GM13977 (cell line): ENCODE measurements around the gene CCDC191.

Experiments used
- DNase-seq: peaks from one replicate; pipeline ENCODE4 v3.0.0; 2012; ENCODE audit warnings: low spot score
- in situ Hi-C: fragments of 300-500 bp; cut with MboI; formaldehyde crosslinking; loops from one replicate; pipeline ENCODE4 v1.12.0; 2022; ENCODE audit warnings: low sequenced_read_pairs, low pct_unique_long_range_greater_than_20kb, mixed read lengths, inconsistent platforms; ENCODE audit not compliant: unreplicated experiment
- TF ChIP-seq, protein P1 (sequence below): IDR thresholded peaks from 2 replicates; pipeline ENCODE4 v1.5.1; 2012; ENCODE audit warnings: mild to moderate bottlenecking, control low read depth; ENCODE audit not compliant: insufficient read depth; ENCODE audit errors: extremely low read depth, missing control alignments

CCDC191 gene

DNA sequence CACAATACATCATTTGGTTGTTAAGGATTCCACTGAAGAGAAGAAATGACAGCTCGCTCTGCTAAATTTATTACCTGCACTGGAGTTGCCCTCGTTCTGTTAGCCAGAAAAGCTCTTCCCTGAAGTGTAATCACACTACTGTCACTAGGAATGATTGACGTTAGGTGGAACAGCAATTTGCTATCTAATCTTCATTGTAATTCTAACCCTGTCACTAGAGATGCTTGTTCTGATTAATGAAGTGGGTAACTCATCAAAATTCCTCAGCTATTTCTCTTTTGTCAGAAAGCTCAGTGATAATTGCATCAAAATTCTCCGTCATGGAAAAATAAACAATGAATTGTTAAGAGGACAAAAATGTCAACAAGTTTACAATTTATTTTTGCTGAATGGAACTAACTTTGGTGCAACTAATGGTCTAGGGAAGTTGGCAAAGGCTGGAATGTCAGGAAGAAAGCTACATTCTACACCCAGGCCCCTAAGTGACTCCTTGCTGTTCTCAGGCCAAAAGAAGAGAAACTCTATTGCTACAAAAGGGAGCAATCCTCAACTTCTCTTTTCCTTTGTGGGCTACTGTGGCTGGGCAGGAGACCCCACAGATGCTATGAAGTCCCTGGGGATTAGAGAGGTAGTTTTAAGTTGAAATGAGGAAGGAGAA, 34.1 kb downstream of the CCDC191 start:
- in situ Hi-C loops = no loop called here
- TF ChIP-seq, protein P1, sequence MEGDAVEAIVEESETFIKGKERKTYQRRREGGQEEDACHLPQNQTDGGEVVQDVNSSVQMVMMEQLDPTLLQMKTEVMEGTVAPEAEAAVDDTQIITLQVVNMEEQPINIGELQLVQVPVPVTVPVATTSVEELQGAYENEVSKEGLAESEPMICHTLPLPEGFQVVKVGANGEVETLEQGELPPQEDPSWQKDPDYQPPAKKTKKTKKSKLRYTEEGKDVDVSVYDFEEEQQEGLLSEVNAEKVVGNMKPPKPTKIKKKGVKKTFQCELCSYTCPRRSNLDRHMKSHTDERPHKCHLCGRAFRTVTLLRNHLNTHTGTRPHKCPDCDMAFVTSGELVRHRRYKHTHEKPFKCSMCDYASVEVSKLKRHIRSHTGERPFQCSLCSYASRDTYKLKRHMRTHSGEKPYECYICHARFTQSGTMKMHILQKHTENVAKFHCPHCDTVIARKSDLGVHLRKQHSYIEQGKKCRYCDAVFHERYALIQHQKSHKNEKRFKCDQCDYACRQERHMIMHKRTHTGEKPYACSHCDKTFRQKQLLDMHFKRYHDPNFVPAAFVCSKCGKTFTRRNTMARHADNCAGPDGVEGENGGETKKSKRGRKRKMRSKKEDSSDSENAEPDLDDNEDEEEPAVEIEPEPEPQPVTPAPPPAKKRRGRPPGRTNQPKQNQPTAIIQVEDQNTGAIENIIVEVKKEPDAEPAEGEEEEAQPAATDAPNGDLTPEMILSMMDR = no peak
- no peak for DNase-seq

DNA sequence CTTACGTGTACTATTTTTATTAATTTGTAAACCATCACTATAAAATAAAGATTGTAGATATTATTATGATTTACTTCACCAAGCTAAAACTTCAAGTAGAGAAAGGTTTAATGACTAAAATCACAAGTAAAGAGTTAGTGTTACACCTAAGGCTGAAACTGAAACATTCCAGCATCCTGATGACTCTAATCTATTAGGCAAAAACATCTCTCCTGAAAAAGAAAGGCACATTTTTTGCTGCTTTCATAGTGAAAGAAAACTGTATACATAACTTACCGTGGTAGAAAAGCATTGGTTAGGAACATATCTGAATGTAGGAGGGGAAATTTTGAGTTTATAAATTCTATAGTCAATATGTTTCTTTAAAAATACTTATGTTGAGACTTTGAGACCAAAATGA, 35.4 kb downstream of the CCDC191 start:
- TF ChIP-seq, protein P1 = no peak
- no peak for DNase-seq
- in situ Hi-C loops = no loop called here

DNA sequence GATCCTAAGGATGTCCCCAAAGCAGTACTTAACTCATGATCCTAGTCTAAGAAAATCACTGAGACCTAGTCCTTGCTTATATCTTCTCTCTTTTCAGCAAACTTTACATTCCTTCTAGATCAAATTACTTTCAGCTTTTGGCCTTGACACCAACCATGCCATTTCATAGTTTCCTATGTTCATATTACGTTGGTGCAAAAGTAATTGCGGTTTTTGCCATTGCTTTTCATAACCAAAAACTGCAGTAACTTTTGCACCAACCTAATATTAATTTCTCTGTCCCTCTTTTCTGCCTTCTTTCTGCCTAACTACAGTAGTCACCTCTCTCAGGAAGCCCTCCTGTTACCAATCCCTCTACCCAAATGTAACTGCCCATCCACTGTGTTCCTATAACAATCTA, 36.8 kb downstream of the CCDC191 start:
- TF ChIP-seq, protein P1 = no peak
- no peak for DNase-seq
- in situ Hi-C loops = no loop called here

DNA sequence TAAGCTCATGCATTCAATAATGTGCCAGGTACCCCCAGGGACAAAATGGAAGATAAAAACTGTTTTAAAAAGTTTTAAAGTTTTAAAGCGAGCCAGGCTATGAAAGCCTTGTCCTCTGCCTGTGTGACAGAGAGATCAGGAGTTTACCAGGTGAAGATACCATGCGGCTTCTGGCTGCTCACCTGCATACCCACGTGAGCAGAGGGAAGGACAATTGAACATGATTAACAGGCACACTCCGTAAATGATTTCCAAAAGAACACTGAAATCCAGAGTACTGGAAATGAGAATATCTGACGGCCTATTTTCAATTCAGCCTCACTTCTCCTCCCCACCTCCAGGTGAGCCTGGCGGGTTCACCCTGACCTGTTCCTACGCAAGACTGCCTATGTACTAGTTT, 42.1 kb downstream of the CCDC191 start:
- in situ Hi-C loops = no loop called here
- TF ChIP-seq, protein P1 = no peak
- no peak for DNase-seq

DNA sequence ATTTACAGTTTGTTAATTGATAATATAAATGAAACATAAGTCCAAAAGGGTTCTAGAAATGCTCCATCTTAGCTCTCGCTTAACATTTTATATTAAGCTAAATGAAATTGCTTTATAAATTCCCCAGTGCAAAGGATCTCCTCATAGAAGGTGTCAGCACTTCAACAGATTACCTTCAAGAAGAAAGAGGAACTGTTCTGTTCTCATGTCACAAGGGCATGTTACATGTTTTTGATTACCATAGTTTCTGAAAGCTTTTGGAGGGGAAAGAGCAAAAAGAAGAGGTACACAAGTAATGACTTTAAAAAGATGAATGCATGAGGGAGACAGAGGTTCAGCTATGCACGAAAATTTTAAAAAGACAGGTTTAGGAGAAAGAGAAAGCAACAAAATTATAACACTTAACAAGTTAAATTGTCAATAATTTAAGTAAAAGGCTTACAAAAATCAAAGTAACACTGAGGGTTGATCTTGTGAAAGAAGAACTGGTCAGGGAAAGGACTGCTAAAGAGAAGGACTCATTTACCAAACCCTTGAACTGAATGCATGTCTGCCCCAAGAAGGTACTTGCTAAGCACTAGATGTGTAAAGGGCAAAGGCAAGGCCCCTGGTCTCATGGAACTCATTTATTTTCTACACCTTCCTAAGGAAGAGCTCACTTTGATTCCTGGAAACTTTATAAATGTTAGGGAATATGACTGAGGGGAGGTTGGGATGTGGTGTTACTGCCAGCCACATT, 45.1 kb downstream of the CCDC191 start:
- in situ Hi-C loops = no loop called here
- no peak for DNase-seq
- TF ChIP-seq, protein P1 = no peak

DNA sequence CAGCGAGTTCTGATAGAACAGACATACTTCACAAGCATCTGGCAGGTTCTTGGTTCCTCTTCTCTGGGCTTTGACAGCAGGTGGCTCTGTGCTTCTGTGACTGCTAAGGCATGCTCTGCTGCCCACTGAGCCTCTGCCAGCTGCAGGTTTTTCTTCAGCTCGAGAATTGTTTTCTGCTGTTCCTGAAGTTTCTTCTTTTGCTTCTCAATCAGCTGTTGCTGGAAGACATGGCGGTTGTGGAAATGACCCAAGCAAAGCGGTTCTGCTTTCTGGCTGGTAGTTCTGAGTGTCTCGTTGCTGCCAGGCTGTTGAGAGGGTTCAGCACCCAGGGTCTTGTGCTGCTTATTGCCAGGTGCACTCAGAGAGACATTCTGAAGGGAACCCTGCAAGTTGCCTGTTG, 50.8 kb downstream of the CCDC191 start:
- no peak for DNase-seq
- TF ChIP-seq, protein P1 = no peak
- in situ Hi-C loops = no loop called here
